Stomach (tissue), 4 donors: ENCODE measurements around the gene ZNF584.

ENCODE experiments used
- CTCF ChIP-seq, 7 experiments: fragments of 450-650 bp in 4 of 7; fragments of 200-600 bp in 3 of 7; sonication (generic) in 3 of 7; IDR thresholded peaks; one replicate each; pipeline ENCODE4 v1.5.1; 2016 to 2019; ENCODE audit warnings: antibody characterized with exemption in 7 of 7, control low read depth in 2 of 7, mild to moderate bottlenecking in 1 of 7
- EP300 ChIP-seq: sonication (generic); formaldehyde crosslinking; IDR thresholded peaks from one replicate; pipeline ENCODE4 v1.6.1; 2017; ENCODE audit warnings: antibody characterized with exemption
- POLR2A ChIP-seq, 4 donors: fragments of 450-650 bp; IDR thresholded peaks; one replicate each; pipeline ENCODE4 v1.6.1; 2016; ENCODE audit warnings: antibody characterized with exemption in 4 of 4, control low read depth in 2 of 4, mild to moderate bottlenecking in 1 of 4, moderate library complexity in 1 of 4
- POLR2AphosphoS5 ChIP-seq, 3 donors: sonication (generic); formaldehyde crosslinking; IDR thresholded peaks; one replicate each; pipeline ENCODE4 v1.6.1; 2016; ENCODE audit warnings: antibody characterized with exemption in 3 of 3

- TF ChIP-seq CTCF (IDR thresholded peaks at IDR 0.05), result no peak
- no peak for TF ChIP-seq POLR2A (IDR thresholded peaks at IDR 0.05)
- TF ChIP-seq POLR2AphosphoS5 (IDR thresholded peaks at IDR 0.05), result no peak
- TF ChIP-seq EP300, result no peak
These were observed 20.2 kb downstream of the ZNF584 start for GRCh38 chr19:58428617-58429016.
